LNCaP clone FGC (cell line): ENCODE measurements around the gene GRIN2A.

Experiments used
- DNase-seq: peaks from one replicate; pipeline ENCODE4 v3.0.0-alpha.2; 2011; ENCODE audit warnings: low read depth
- H3K4me3 ChIP-seq: 2 replicates; pipeline ENCODE4 v1.5.1; 2011; ENCODE audit warnings: mild to moderate bottlenecking, low read depth, low read length, control low read depth
- TF ChIP-seq, protein P1 (sequence below): IDR thresholded peaks from 2 replicates; pipeline ENCODE4 v1.5.1; 2012; ENCODE audit warnings: mild to moderate bottlenecking; ENCODE audit not compliant: control insufficient read depth, insufficient read depth; ENCODE audit errors: extremely low read depth

GRIN2A gene

DNA sequence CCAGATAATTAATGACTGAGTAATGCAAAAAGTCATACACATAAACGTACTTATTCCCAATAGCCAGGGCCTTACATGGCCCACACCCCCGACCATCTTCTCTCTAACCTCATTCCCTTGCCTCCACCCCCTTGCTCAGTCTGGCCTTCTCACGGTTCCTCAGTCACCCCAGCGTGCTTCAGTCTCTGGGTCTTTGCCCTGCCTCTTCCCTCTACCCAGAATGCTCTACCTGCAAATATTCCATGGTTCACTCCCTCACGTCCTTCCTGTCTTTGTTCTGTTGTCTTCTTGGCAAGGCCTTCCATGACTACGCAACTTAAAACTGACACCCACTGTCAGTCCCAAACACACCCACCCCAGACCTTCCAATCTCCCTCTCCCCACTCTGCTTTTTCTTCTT, 468.3 kb downstream of the GRIN2A start:
- DNase-seq, result no peak
- no peak overlapping the region for H3K4me3 ChIP-seq
- TF ChIP-seq, protein P1, sequence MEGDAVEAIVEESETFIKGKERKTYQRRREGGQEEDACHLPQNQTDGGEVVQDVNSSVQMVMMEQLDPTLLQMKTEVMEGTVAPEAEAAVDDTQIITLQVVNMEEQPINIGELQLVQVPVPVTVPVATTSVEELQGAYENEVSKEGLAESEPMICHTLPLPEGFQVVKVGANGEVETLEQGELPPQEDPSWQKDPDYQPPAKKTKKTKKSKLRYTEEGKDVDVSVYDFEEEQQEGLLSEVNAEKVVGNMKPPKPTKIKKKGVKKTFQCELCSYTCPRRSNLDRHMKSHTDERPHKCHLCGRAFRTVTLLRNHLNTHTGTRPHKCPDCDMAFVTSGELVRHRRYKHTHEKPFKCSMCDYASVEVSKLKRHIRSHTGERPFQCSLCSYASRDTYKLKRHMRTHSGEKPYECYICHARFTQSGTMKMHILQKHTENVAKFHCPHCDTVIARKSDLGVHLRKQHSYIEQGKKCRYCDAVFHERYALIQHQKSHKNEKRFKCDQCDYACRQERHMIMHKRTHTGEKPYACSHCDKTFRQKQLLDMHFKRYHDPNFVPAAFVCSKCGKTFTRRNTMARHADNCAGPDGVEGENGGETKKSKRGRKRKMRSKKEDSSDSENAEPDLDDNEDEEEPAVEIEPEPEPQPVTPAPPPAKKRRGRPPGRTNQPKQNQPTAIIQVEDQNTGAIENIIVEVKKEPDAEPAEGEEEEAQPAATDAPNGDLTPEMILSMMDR, result no peak

DNA sequence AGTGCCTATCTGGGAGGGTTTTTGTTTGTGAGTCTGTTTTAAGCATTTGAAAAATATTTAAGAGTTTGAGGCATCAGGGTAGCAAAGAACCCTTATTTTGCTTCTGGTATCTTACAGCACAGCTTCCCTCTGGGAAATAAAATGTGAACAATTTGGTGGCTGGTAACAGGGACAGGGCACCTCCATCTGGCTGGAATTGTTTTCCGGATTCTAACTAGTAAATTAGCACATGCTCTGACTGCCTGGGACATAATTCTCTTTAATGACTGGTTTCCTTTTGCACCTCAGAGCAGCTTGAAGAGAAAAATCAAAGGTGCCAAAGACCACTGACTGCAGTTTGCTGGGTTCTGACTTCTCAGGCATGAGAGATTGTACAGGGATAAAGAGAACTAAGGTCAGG, 469.1 kb downstream of the GRIN2A start:
- H3K4me3 ChIP-seq, result no peak overlapping the region
- TF ChIP-seq, protein P1, result no peak
- no peak for DNase-seq

DNA sequence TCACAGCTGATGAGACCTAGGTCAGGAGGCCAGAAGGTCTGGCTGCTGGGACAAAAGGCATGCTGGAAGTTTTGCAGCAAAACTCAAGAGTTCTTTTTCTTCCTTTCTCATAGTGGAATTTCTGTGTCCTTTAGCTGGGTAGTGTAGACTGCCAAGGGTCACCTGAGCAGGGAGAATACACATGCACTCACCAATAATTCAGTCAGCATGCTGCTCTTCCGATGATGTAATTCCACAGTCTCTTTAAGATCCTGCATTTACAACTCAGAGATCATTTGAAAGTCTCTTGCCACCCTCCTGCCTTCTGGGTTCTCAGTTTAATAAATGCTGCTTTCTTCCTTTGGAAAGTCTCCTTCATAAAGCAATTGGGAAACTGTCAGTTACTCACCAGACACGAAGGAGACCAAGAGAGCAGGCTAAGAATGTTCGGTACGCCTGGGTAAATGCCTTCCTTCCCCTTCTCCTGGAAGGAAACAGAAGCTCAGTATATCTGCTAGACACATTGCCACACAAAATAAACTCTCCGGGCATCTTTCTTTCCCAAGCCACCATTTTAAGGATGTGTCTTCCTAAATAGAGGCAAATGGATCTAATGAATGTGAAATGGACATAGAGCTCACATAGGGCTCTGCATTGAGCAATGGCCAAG, 473.1 kb downstream of the GRIN2A start:
- no peak overlapping the region for H3K4me3 ChIP-seq
- TF ChIP-seq, protein P1, result no peak
- DNase-seq, result no peak

DNA sequence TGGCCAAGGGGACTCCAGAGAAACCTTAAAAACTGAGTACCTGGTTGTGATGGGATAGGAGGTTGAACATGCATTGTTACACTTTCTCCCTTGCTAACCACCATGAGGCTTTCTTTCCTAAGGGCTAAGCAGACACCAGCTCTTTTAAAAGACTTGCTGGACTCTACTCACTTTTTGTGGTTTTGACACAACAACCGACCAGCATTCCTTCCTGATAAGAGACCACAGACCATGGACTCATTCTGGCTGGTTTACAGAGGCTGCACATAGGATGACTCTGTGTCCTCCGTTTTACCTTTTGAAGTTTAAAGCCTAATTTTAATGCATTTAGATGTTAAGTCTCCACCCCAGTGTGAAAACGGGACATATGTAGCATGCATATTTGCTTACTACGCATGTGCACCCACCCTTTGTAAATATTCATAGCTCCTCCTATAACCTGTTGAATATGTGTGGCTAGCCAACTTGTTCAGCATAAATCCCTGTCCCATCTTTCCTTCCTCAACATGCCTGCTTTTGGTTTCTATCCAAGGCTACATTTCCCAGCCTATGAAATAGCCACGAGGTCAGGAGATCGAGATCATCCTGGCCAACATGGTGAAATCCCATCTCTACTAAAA, 475.9 kb downstream of the GRIN2A start:
- H3K4me3 ChIP-seq, result no peak overlapping the region
- TF ChIP-seq, protein P1, result no peak
- no peak for DNase-seq

DNA sequence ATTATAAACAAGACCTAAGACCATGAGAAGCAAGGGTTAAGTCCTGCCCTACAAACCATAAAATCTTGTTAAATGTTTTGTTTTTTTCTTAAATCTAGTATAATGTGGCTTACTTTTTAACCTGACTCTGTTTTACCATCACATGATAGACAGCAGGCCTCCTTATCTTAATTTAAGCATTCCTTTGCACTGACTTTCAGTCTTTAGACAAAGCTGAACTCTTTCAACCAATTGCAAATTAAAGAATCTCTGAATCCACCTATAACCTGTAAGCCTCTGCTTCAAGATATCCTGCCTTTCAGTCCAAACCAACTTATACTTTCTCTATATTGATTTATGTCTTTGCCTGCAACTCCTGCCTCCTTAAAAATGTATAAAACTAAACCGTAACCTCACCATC, 478.5 kb downstream of the GRIN2A start:
- TF ChIP-seq, protein P1, result no peak
- DNase-seq, result no peak

More for the DNA sequence above, 478.5 kb downstream of the GRIN2A start:
- no peak overlapping the region for H3K4me3 ChIP-seq
